IMR-90 (cell line): ENCODE results near the gene GLO1. TPM values are rescaled to one million over a fixed set of nuclear protein-coding genes. Genes with fewer than 3 reads are reported as not detected.

Source experiments
- ATAC-seq: fragments of 200-7000 bp; cut with Tn5 transposase; 2 replicates; pipeline ENCODE4 v1.9.1; 2020; ENCODE audit warnings: low read depth, mild to moderate bottlenecking, moderate library complexity
- BruUV-seq: library from RNA; stranded (reverse); fragments of 400-500 nt; replicated peaks from 2 replicates; lab custom pipeline; 2021; lab: Mats Ljungman, UMichigan
- CTCF ChIA-PET: fragments of 300-600 bp; formaldehyde crosslinking; extraction: SDS; loops from one replicate; lab custom pipeline; 2021; ENCODE audit warnings: antibody characterized with exemption; lab: Yijun Ruan, JAX
- POLR2A ChIA-PET: fragments of 300-600 bp; sonication (Branson Sonifier 250); formaldehyde crosslinking; loops from one replicate; lab custom pipeline; 2022; ENCODE audit warnings: antibody characterized with exemption; ENCODE audit not compliant: unreplicated experiment; lab: Charles Lee
- DNase-seq: peaks from one replicate; pipeline ENCODE4 v3.0.0; 2013
- H2AFZ ChIP-seq: replicated peaks from 2 replicates; pipeline ENCODE3; 2013; ENCODE audit warnings: low read length, mild to moderate bottlenecking; ENCODE audit not compliant: poor library complexity
- H2AK5ac ChIP-seq: 2 replicates; pipeline ENCODE4 v1.6.1; 2013; ENCODE audit warnings: low read depth, low read length, inconsistent platforms
- H2AK9ac ChIP-seq: replicated peaks from 2 replicates; pipeline ENCODE3; 2013; ENCODE audit warnings: mild to moderate bottlenecking, low read depth, low read length, moderate library complexity; ENCODE audit not compliant: poor library complexity
- H2BK120ac ChIP-seq: 2 replicates; pipeline ENCODE4 v1.6.1; 2013; ENCODE audit warnings: low read depth, low read length, inconsistent platforms
- H2BK15ac ChIP-seq: 3 replicates; pipeline ENCODE4 v1.6.1; 2013; ENCODE audit warnings: low read depth, low read length, inconsistent platforms
- H2BK20ac ChIP-seq: 2 replicates; pipeline ENCODE4 v1.6.1; 2013; ENCODE audit warnings: low read depth, mild to moderate bottlenecking, inconsistent platforms, low read length, moderate library complexity
- H2BK5ac ChIP-seq: 2 replicates; pipeline ENCODE4 v1.6.1; 2013; ENCODE audit warnings: mild to moderate bottlenecking, low read depth, low read length, inconsistent platforms; ENCODE audit not compliant: poor library complexity, severe bottlenecking
- H3K14ac ChIP-seq: replicated peaks from 2 replicates; pipeline ENCODE4 v1.6.1; 2013; ENCODE audit warnings: low read depth, low read length, inconsistent platforms
- H3K18ac ChIP-seq: 2 replicates; pipeline ENCODE4 v1.6.1; 2013; ENCODE audit warnings: low read depth, low read length, control low read depth
- H3K23ac ChIP-seq: 2 replicates; pipeline ENCODE4 v1.6.1; 2013; ENCODE audit warnings: low read depth, low read length, inconsistent platforms
- H3K27ac ChIP-seq: 2 replicates; pipeline ENCODE4 v1.5.1; 2013; ENCODE audit warnings: mild to moderate bottlenecking, control low read depth, low read length; ENCODE audit not compliant: insufficient read depth
- H3K27me3 ChIP-seq: 2 replicates; pipeline ENCODE4 v1.6.1; 2013; ENCODE audit warnings: low read length; ENCODE audit not compliant: control insufficient read depth, insufficient read depth
- H3K36me3 ChIP-seq: 2 replicates; pipeline ENCODE4 v1.6.1; 2013; ENCODE audit warnings: low read length, mixed read lengths; ENCODE audit not compliant: control insufficient read depth, insufficient read depth
- H3K4ac ChIP-seq: 2 replicates; pipeline ENCODE4 v1.6.1; 2013; ENCODE audit warnings: low read depth, low read length, inconsistent platforms
- H3K4me1 ChIP-seq: 2 replicates; pipeline ENCODE4 v1.6.1; 2013; ENCODE audit warnings: low read length, mixed read lengths; ENCODE audit not compliant: control insufficient read depth, insufficient read depth
- H3K4me2 ChIP-seq: 2 replicates; pipeline ENCODE4 v1.6.1; 2013; ENCODE audit warnings: low read depth, mild to moderate bottlenecking, control low read depth, low read length, moderate library complexity
- H3K4me3 ChIP-seq: 2 replicates; pipeline ENCODE4 v1.5.1; 2013; ENCODE audit warnings: low read depth, mild to moderate bottlenecking, control low read depth, low read length, moderate library complexity; ENCODE audit not compliant: insufficient read depth
- H3K56ac ChIP-seq: 2 replicates; pipeline ENCODE4 v1.6.1; 2013; ENCODE audit warnings: low read length, inconsistent platforms; ENCODE audit not compliant: insufficient read depth; ENCODE audit errors: extremely low read depth
- H3K79me1 ChIP-seq, 2 experiments: 2 replicates each; pipeline ENCODE4 v1.6.1; 2013; ENCODE audit warnings: low read length in 2 of 2, inconsistent platforms in 1 of 2, low read depth in 1 of 2
- H3K9ac ChIP-seq: 2 replicates; pipeline ENCODE4 v1.6.1; 2013; ENCODE audit warnings: low read depth, low read length, control low read depth
- H3K9me1 ChIP-seq: 2 replicates; pipeline ENCODE4 v1.6.1; 2013; ENCODE audit warnings: low read length, inconsistent platforms; ENCODE audit not compliant: insufficient read depth
- H3K9me3 ChIP-seq: 2 replicates; pipeline ENCODE4 v1.6.1; 2013; ENCODE audit warnings: low read length; ENCODE audit not compliant: control insufficient read depth, insufficient read depth
- H4K20me1 ChIP-seq: 2 replicates; pipeline ENCODE4 v1.6.1; 2013; ENCODE audit warnings: low read length, inconsistent platforms; ENCODE audit not compliant: insufficient read depth
- H4K5ac ChIP-seq: 2 replicates; pipeline ENCODE4 v1.6.1; 2013; ENCODE audit warnings: mild to moderate bottlenecking, low read depth, low read length, control low read depth
- H4K8ac ChIP-seq, 2 experiments: 2 replicates each; pipeline ENCODE4 v1.6.1; 2013; ENCODE audit warnings: low read depth in 2 of 2, low read length in 2 of 2, control low read depth in 1 of 2, inconsistent platforms in 1 of 2
- H4K91ac ChIP-seq: 2 replicates; pipeline ENCODE4 v1.6.1; 2013; ENCODE audit warnings: low read depth, low read length, inconsistent platforms; ENCODE audit not compliant: insufficient read depth
- BHLHE40 ChIP-seq: fragments of 150-350 bp; IDR thresholded peaks from 2 replicates; pipeline ENCODE4 v1.6.1; 2016; ENCODE audit warnings: mild to moderate bottlenecking, low read depth, low read length
- MAZ ChIP-seq: IDR thresholded peaks from 2 replicates; pipeline ENCODE4 v1.6.1; 2012; ENCODE audit warnings: low read depth, mild to moderate bottlenecking, low read length, improper control_type of control experiment, moderate library complexity, borderline replicate concordance
- MXI1 ChIP-seq: IDR thresholded peaks from 2 replicates; pipeline ENCODE4 v1.6.1; 2012; ENCODE audit warnings: low read depth, mild to moderate bottlenecking, low read length, moderate library complexity, borderline replicate concordance
- POLR2A ChIP-seq: IDR thresholded peaks from 2 replicates; pipeline ENCODE4 v1.6.1; 2012; ENCODE audit warnings: mild to moderate bottlenecking, low read depth, low read length
- WGBS, 2 experiments: methylation state at CpG; one replicate each; pipeline versions ENCODE4 v1.1.5 to v1.1.7; 2013; ENCODE audit warnings: missing lambda C conversion rate in 2 of 2; ENCODE audit not compliant: insufficient read length in 1 of 2; ENCODE audit errors: extremely low coverage in 2 of 2; 5-methylcytosine and 5-hydroxymethylcytosine counted together
- dilution Hi-C: fragments of 300-500 bp; cut with HindIII; formaldehyde crosslinking; loops from one replicate; pipeline ENCODE4 v1.14.3; 2018; ENCODE audit warnings: low sequenced_read_pairs; ENCODE audit not compliant: unreplicated experiment
- in situ Hi-C: fragments of 300-500 bp; cut with MboI; formaldehyde crosslinking; loops from 3 replicates; pipeline ENCODE4 v1.14.3; 2019; ENCODE audit warnings: low sequenced_read_pairs, inconsistent platforms, mixed read lengths
- intact Hi-C: fragments of 100-400 bp; cut with micrococcal nuclease; formaldehyde crosslinking; loops from 2 replicates; pipeline ENCODE4 v1.10.0; 2022
- polyA plus RNA-seq, 3 experiments: library from polyadenylated mRNA; depleted of rRNA; stranded (reverse); fragments of >200 nt; gene quantifications; 2 replicates each; pipeline ENCODE4 v1.2.3, GENCODE V29; 2012; ENCODE audit warnings: low replicate concordance in 1 of 3
- total RNA-seq: library from RNA; depleted of rRNA; stranded (reverse); fragments of >200 nt; gene quantifications from 2 replicates; pipeline ENCODE4 v1.2.3, GENCODE V29; 2012
- TF ChIP-seq, protein P1 (sequence below): conservative IDR thresholded peaks from 2 replicates; pipeline ENCODE4 v1.5.1; 2012; ENCODE audit warnings: mild to moderate bottlenecking, low read depth, low read length, improper control_type of control experiment

The GLO1 gene
- total and polyA plus RNA-seq, 2 of the 4 experiments (the other 2 are of a cell fraction) = 65.1 to 111 TPM

DNA sequence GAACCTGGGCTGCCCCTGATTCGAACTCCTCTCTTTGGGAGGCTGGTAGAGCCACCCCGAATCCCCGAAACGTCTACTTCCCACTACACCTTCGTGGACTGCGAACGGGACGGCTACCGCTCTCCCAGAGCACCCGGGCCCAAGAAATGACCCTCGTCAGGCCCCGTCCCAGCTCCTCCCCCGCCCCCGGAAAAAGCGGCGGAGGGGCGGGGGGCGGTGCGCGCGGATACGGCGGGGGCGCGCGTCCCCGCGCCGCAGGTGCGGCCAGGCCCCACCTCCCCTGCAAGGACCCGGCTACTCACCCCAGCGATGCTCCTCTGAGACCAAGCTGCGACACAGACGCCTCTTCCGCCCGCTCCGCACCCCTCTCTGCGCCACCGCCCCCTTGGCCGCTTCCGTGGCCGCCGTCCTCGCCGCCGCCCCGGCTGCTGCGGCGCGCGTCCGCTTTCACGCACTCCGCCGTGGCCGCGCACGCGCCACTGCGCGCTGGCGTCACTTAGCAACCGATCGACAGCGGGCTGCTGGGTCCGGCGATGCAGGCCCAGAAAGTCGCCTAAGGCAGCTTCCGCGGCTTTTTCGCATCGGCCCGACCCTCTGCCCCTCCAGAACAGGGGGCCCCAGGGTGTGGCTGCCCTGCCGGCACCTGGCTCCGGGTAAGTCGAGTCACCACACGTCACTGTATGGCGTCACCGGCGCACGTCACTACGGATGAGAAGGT, 63.3 kb downstream of the GLO1 start, which contains the start of gene BTBD9:
TSS of gene BTBD9 (minus strand) at position 432 of the 718 bp plus-strand sequence.
- H3K9me1 ChIP-seq = peaks cover 6% of the 10 kb centered on the region
- H3K4ac ChIP-seq = peak within 1 kb of the TSS; percentile 97
- peak within 1 kb of the TSS; percentile 87 for H3K56ac ChIP-seq
- H2AK9ac ChIP-seq = peak within 1 kb of the TSS; percentile 93
- peak within 1 kb of the TSS; percentile 82 for H3K4me3 ChIP-seq
- H3K4me2 ChIP-seq = peak within 1 kb of the TSS; percentile 99
- DNase-seq (peak; percentile 83), ATAC-seq (peak; percentile 88)
- peak within 1 kb of the TSS; percentile 91 for H3K14ac ChIP-seq
- peak within 1 kb of the TSS; percentile 86 for H3K18ac ChIP-seq
- POLR2A ChIA-PET = interaction anchor here (0.6 kb wide), 2 partner anchors 98 to 373 kb away, joined by 5 read pairs; no protein-coding TSS in a partner anchor
- H4K5ac ChIP-seq = peak within 1 kb of the TSS; percentile 94
- dilution Hi-C loops = no loop called here
- TF ChIP-seq MXI1 = peak; percentile 73; the same call in 1 of the 2 replicates
- TF ChIP-seq BHLHE40 = peak; percentile 32; the same call in 1 of the 2 replicates
- TF ChIP-seq, protein P1, sequence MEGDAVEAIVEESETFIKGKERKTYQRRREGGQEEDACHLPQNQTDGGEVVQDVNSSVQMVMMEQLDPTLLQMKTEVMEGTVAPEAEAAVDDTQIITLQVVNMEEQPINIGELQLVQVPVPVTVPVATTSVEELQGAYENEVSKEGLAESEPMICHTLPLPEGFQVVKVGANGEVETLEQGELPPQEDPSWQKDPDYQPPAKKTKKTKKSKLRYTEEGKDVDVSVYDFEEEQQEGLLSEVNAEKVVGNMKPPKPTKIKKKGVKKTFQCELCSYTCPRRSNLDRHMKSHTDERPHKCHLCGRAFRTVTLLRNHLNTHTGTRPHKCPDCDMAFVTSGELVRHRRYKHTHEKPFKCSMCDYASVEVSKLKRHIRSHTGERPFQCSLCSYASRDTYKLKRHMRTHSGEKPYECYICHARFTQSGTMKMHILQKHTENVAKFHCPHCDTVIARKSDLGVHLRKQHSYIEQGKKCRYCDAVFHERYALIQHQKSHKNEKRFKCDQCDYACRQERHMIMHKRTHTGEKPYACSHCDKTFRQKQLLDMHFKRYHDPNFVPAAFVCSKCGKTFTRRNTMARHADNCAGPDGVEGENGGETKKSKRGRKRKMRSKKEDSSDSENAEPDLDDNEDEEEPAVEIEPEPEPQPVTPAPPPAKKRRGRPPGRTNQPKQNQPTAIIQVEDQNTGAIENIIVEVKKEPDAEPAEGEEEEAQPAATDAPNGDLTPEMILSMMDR = no peak
- TF ChIP-seq MAZ = peak; percentile 96
- peak; percentile 63 for TF ChIP-seq POLR2A
- H3K9ac ChIP-seq = peak within 1 kb of the TSS; percentile 96
- peaks cover 24 to 30% of the 10 kb centered on the region in 2 experiments for H3K79me1 ChIP-seq
- peak within 1 kb of the TSS; percentile 82 for H3K27ac ChIP-seq
- 0 out of 2 replicates have a peak within 1 kb of the TSS, but pooled peaks have one; percentile 29 for H2BK20ac ChIP-seq
- H3K23ac ChIP-seq = peak within 1 kb of the TSS; percentile 55
- H3K36me3 ChIP-seq = no peaks in the 10 kb centered on the region
- no peaks in the 10 kb centered on the region for H3K9me3 ChIP-seq
- 0% methylated on average over 17 of the region's 82 CpGs; no CpG with 5 or more reads in 1 of the 2 experiments for WGBS, 2 experiments
- peak within 1 kb of the TSS; percentile 69 for H2BK5ac ChIP-seq
- peak within 1 kb of the TSS; percentile 79 for H4K91ac ChIP-seq
- intact Hi-C loops = no loop called here
- H2BK120ac ChIP-seq = peak within 1 kb of the TSS; percentile 84
- peak within 1 kb of the TSS; percentile 99 for H2AFZ ChIP-seq
- peak within 1 kb of the TSS; percentile 75 to 91 for H4K8ac ChIP-seq
- in situ Hi-C loops = no loop called here
- no TSS peak for BruUV-seq
- H3K4me1 ChIP-seq = peaks cover 7% of the 10 kb centered on the region
- H2BK15ac ChIP-seq = no peak within 1 kb of the TSS; the same call in 2 of the 3 replicates
- no peaks in the 10 kb centered on the region for H3K27me3 ChIP-seq
- peak within 1 kb of the TSS; percentile 7; the same call in 1 of the 2 replicates for H2AK5ac ChIP-seq
- CTCF ChIA-PET = no interaction called here
- no peaks in the 10 kb centered on the region for H4K20me1 ChIP-seq
